HCT116 (cell line): ENCODE data around the gene CCR7. TPM values are rescaled to one million over a fixed set of nuclear protein-coding genes. Genes with fewer than 3 reads are reported as not detected.

Source experiments
- ATAC-seq: fragments of 200-7000 bp; cut with Tn5 transposase; 2 replicates; pipeline ENCODE4 v1.9.1; 2020; ENCODE audit warnings: mild to moderate bottlenecking, moderate library complexity
- BruUV-seq: library from RNA; stranded (reverse); fragments of 400-500 nt; replicated peaks from 2 replicates; lab custom pipeline; 2021; lab: Mats Ljungman, UMichigan
- CTCF ChIA-PET: fragments of 300-600 bp; sonication (Branson Sonifier 250); formaldehyde crosslinking; loops from one replicate; lab custom pipeline; 2021; ENCODE audit warnings: antibody characterized with exemption; lab: Charles Lee
- POLR2A ChIA-PET: fragments of 300-600, 350-600 bp; sonication (Branson Sonifier 250); formaldehyde crosslinking; loops from one replicate; lab custom pipeline; 2021; ENCODE audit warnings: antibody characterized with exemption; lab: Charles Lee
- RAD21 ChIA-PET, 2 experiments: fragments of 300-600 bp; sonication (Branson Sonifier 250); formaldehyde crosslinking; loops; one replicate each; lab custom pipeline; 2023; ENCODE audit warnings: low total read pairs in 2 of 2; ENCODE audit not compliant: uncharacterized antibody in 2 of 2, unreplicated experiment in 2 of 2, low non-redundant PET in 1 of 2; lab: Charles Lee
- DNase-seq: peaks from one replicate; pipeline ENCODE4 v3.0.0-alpha.2; 2010; ENCODE audit warnings: low read depth, low spot score
- H2AFZ ChIP-seq: fragments of 200-600 bp; shearing (Covaris generic), sonication (generic); 2 replicates; pipeline ENCODE4 v1.6.1; 2017; ENCODE audit warnings: low read depth, mixed run types, mixed read lengths, antibody characterized with exemption, low read length; ENCODE audit not compliant: poor library complexity, severe bottlenecking
- H3K27ac ChIP-seq: 2 replicates; pipeline ENCODE4 v1.5.1; 2012; ENCODE audit warnings: low read depth, low read length
- H3K27me3 ChIP-seq: fragments of 200-600 bp; sonication (generic); 2 replicates; pipeline ENCODE4 v1.6.1; 2016; ENCODE audit warnings: mixed run types, low read length, mixed read lengths; ENCODE audit not compliant: insufficient read depth
- H3K36me3 ChIP-seq, 2 experiments: fragments of 200-500 bp in 1 of 2; fragments of 200-600 bp in 1 of 2; sonication (Bioruptor generic) in 1 of 2; sonication (generic) in 1 of 2; 2 replicates each; pipeline versions ENCODE4 v1.5.1 to v1.6.1; 2014 to 2016; ENCODE audit warnings: low read length in 2 of 2, inconsistent platforms in 1 of 2, mixed read lengths in 1 of 2, mixed run types in 1 of 2; ENCODE audit not compliant: insufficient read depth in 2 of 2, control insufficient read depth in 1 of 2
- H3K4me1 ChIP-seq, 2 experiments: fragments of 200-600 bp in 1 of 2; sonication (generic) in 1 of 2; 2 replicates each; pipeline versions ENCODE4 v1.5.1 to v1.6.1; 2012 to 2017; ENCODE audit warnings: low read length in 2 of 2, inconsistent platforms in 1 of 2, mild to moderate bottlenecking in 1 of 2, mixed read lengths in 1 of 2, mixed run types in 1 of 2, moderate library complexity in 1 of 2; ENCODE audit not compliant: insufficient read depth in 2 of 2, control insufficient read depth in 1 of 2
- H3K4me2 ChIP-seq: fragments of 200-600 bp; sonication (generic); 2 replicates; pipeline ENCODE4 v1.6.1; 2017; ENCODE audit warnings: mixed run types, low read length, mixed read lengths
- H3K4me3 ChIP-seq, 2 experiments: fragments of 200-600 bp in 1 of 2; sonication (generic) in 1 of 2; replicated peaks in 1 of 2; 2 replicates each; pipeline ENCODE4 v1.5.1; 2011 to 2016; ENCODE audit warnings: low read length in 2 of 2, control low read depth in 1 of 2, low read depth in 1 of 2, mild to moderate bottlenecking in 1 of 2, mixed read lengths in 1 of 2, mixed run types in 1 of 2
- H3K79me2 ChIP-seq: fragments of 200-600 bp; sonication (generic); 2 replicates; pipeline ENCODE4 v1.6.1; 2017; ENCODE audit warnings: mild to moderate bottlenecking, mixed run types, low read length, moderate library complexity, mixed read lengths; ENCODE audit not compliant: insufficient read depth
- H3K9ac ChIP-seq: fragments of 200-600 bp; sonication (generic); 2 replicates; pipeline ENCODE4 v1.6.1; 2016; ENCODE audit warnings: low read length, mixed read lengths
- H3K9me2 ChIP-seq: fragments of 200-600 bp; sonication (generic), shearing (Covaris generic); 2 replicates; pipeline ENCODE4 v1.6.1; 2017; ENCODE audit warnings: mixed run types, mild to moderate bottlenecking, moderate library complexity; ENCODE audit not compliant: insufficient read depth
- H3K9me3 ChIP-seq, 2 experiments: fragments of 200-500 bp in 1 of 2; fragments of 200-600 bp in 1 of 2; sonication (Bioruptor generic) in 1 of 2; sonication (generic) in 1 of 2; 2 replicates each; pipeline ENCODE4 v1.6.1; 2014 to 2017; ENCODE audit warnings: low read length in 2 of 2, mixed read lengths in 2 of 2, inconsistent platforms in 1 of 2, low read depth in 1 of 2, mild to moderate bottlenecking in 1 of 2, mixed run types in 1 of 2, moderate library complexity in 1 of 2; ENCODE audit not compliant: control insufficient read depth in 1 of 2, insufficient read depth in 1 of 2
- H4K20me1 ChIP-seq: fragments of 200-600 bp; sonication (generic), shearing (Covaris generic); 2 replicates; pipeline ENCODE4 v1.6.1; 2017; ENCODE audit warnings: mixed run types, mild to moderate bottlenecking, moderate library complexity; ENCODE audit not compliant: insufficient read depth
- POLR2AphosphoS5 ChIP-seq: IDR thresholded peaks from 2 replicates; pipeline ENCODE4 v1.6.1; 2011; ENCODE audit warnings: mild to moderate bottlenecking, low read depth, low read length, moderate library complexity
- SP1 ChIP-seq: IDR thresholded peaks from 2 replicates; pipeline ENCODE4 v1.6.1; 2012; ENCODE audit warnings: low read depth
- ZBTB33 ChIP-seq: IDR thresholded peaks from 2 replicates; pipeline ENCODE4 v1.6.1; 2011; ENCODE audit warnings: mild to moderate bottlenecking, low read length, moderate library complexity; ENCODE audit not compliant: insufficient replicate concordance; ENCODE audit errors: extremely low read depth
- intact Hi-C: fragments of 100-400 bp; cut with micrococcal nuclease; formaldehyde crosslinking; loops from 2 replicates; pipeline ENCODE4 v1.10.0; 2022
- total RNA-seq: library from RNA; stranded (reverse); gene quantifications from one replicate; pipeline ENCODE4 v1.2.1, GENCODE V29; 2021; ENCODE audit not compliant: unreplicated experiment
- TF ChIP-seq, protein P1 (sequence below): IDR thresholded peaks from 2 replicates; pipeline ENCODE4 v1.6.1; 2012

Gene CCR7
- total RNA-seq, 1 experiment from 2014 or later = 0.69 TPM

GRCh38 chr17:40563220-40564052 is 1.8 kb downstream of the CCR7 start:
- intact Hi-C loops = no loop called here
- Histone ChIP-seq H4K20me1 (no peaks in the 10 kb centered on the region), H3K4me2 (no peak overlapping the region), H3K79me2 (no peaks in the 10 kb centered on the region), H3K27me3 (no peaks in the 10 kb centered on the region), H2AFZ (no peak overlapping the region), H3K4me1 (peaks cover 10 to 16% of the 10 kb centered on the region in 2 experiments), H3K9me2 (no peaks in the 10 kb centered on the region), H3K4me3 (no peak overlapping the region), H3K27ac (no peak overlapping the region), H3K9me3 (no peaks in the 10 kb centered on the region), H3K9ac (no peak overlapping the region), H3K36me3 (no peaks in the 10 kb centered on the region)
- ChIA-PET RAD21 (no interaction called here), CTCF (interaction anchor here (0.6 kb wide), 1 partner anchor 79 kb away, joined by 4 read pairs; no protein-coding TSS in a partner anchor), POLR2A (no interaction called here)
- no peak for TF ChIP-seq POLR2AphosphoS5
- TF ChIP-seq, protein P1, sequence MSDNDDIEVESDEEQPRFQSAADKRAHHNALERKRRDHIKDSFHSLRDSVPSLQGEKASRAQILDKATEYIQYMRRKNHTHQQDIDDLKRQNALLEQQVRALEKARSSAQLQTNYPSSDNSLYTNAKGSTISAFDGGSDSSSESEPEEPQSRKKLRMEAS = no peak
- DNase-seq (no peak), ATAC-seq (no peak)
- BruUV-seq = no TSS peak

DNA sequence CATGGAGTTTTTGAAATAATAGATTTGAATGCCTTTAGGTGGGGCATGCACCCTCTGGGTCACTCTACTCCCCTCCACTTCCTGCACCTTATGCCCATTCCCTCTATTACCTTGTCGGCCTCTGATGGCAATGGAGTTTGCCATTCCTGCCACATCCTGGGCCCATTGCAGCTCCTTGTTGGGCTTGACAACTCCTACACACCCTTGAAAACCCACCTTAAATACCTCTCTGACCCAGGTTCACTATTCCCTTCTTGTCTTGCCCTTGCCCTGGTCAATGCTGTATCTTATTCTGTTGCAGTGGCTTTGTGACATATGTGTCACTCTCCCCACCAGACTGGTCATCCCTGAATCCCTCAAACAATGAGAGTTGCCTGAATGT is 2.4 kb downstream of the CCR7 start:
- no peak overlapping the region for H2AFZ ChIP-seq
- DNase-seq (no peak), ATAC-seq (no peak)
- no peak overlapping the region for H3K27ac ChIP-seq
- CTCF ChIA-PET = interaction anchor here (0.6 kb wide), 1 partner anchor 78 kb away, joined by 4 read pairs; no protein-coding TSS in a partner anchor
- no peak overlapping the region for H3K9ac ChIP-seq
- H3K27me3 ChIP-seq = no peaks in the 10 kb centered on the region
- no peaks in the 10 kb centered on the region for H3K9me2 ChIP-seq
- no peak overlapping the region for H3K4me2 ChIP-seq
- TF ChIP-seq SP1 = no peak
- no peak for TF ChIP-seq ZBTB33
- no peak overlapping the region for H3K4me3 ChIP-seq
- peaks cover 10 to 16% of the 10 kb centered on the region in 2 experiments for H3K4me1 ChIP-seq
- H3K36me3 ChIP-seq = no peaks in the 10 kb centered on the region
- no peaks in the 10 kb centered on the region for H4K20me1 ChIP-seq
- no peaks in the 10 kb centered on the region for H3K79me2 ChIP-seq
- no peaks in the 10 kb centered on the region for H3K9me3 ChIP-seq
- no TSS peak for BruUV-seq
- intact Hi-C loops = no loop called here
- RAD21 ChIA-PET = no interaction called here
- POLR2A ChIA-PET = no interaction called here
